VCaP (cell line): ENCODE data around the gene TNFRSF4.

Experiments used
- H3K27ac ChIP-seq: fragments of 450-650 bp; 2 replicates; pipeline ENCODE4 v1.5.1; 2017
- CTCF ChIP-seq: fragments of 450-650 bp; conservative IDR thresholded peaks from 2 replicates; pipeline ENCODE4 v1.5.1; 2017; ENCODE audit warnings: mild to moderate bottlenecking, moderate library complexity

TNFRSF4 gene

GRCh38 chr1:1204998-1205768, 8.8 kb downstream of the TNFRSF4 start:
- TF ChIP-seq CTCF, result no peak
- H3K27ac ChIP-seq, result no peak overlapping the region; the same call in 1 of the 2 replicates

GRCh38 chr1:1204425-1204920, 9.5 kb downstream of the TNFRSF4 start:
- TF ChIP-seq CTCF, result no peak
- no peak overlapping the region for H3K27ac ChIP-seq

- TF ChIP-seq CTCF, result no peak
- no peak overlapping the region for H3K27ac ChIP-seq
Measured at GRCh38 chr1:1203561-1204424, 10.2 kb downstream of the TNFRSF4 start.

GRCh38 chr1:1202831-1203560, 11.0 kb downstream of the TNFRSF4 start:
- no peak for TF ChIP-seq CTCF
- H3K27ac ChIP-seq, result no peak overlapping the region

- no peak for TF ChIP-seq CTCF
- H3K27ac ChIP-seq, result peak overlapping the region; percentile 44; the same call in 1 of the 2 replicates
Measured at GRCh38 chr1:1200876-1201810, 12.8 kb downstream of the TNFRSF4 start.

GRCh38 chr1:1199961-1200875, 13.7 kb downstream of the TNFRSF4 start:
- no peak for TF ChIP-seq CTCF

More at GRCh38 chr1:1199961-1200875, 13.7 kb downstream of the TNFRSF4 start:
- no peak overlapping the region for H3K27ac ChIP-seq
